ENCODE data around the gene MED13L.

MED13L gene

DNA sequence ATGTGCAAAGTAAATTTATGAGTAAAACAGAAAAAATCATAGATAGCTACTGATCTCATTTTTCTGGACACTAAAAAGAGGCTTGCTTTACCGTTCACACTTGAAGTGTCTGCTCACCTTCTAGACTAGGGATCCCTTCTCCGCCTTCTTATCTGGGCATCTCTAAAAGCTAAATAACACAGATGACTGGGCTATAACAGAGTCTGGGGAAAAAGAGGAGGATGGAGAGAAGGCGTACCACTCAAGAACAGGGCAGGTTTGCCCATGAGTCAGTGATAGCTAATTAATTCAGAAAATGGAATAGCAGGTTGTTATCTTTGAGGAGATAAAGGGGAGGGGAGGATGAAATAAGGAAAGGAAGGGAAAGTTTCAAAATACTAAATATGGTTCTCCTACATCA is 185.3 kb downstream of the MED13L start:
- TF ChIP-seq CSDC2 (CRISPR knock-in tag; IDR thresholded peaks at IDR 0.05) (no peak), BACH2 (CRISPR knock-in tag; IDR thresholded peaks at IDR 0.05; ENCODE audit: borderline replicate concordance) (no peak), TCF4 (CRISPR knock-in tag; IDR thresholded peaks at IDR 0.05; ENCODE audit: borderline replicate concordance) (no peak), OSR1 (CRISPR knock-in tag; IDR thresholded peaks at IDR 0.05) (no peak), POU6F1 (CRISPR knock-in tag; IDR thresholded peaks at IDR 0.05; ENCODE audit: borderline replicate concordance, low read depth) (no peak), ZFP30 (CRISPR knock-in tag; IDR thresholded peaks at IDR 0.05) (no peak), ESRRG (CRISPR knock-in tag; IDR thresholded peaks at IDR 0.05) (no peak)
- TF ChIP-seq, protein P1, sequence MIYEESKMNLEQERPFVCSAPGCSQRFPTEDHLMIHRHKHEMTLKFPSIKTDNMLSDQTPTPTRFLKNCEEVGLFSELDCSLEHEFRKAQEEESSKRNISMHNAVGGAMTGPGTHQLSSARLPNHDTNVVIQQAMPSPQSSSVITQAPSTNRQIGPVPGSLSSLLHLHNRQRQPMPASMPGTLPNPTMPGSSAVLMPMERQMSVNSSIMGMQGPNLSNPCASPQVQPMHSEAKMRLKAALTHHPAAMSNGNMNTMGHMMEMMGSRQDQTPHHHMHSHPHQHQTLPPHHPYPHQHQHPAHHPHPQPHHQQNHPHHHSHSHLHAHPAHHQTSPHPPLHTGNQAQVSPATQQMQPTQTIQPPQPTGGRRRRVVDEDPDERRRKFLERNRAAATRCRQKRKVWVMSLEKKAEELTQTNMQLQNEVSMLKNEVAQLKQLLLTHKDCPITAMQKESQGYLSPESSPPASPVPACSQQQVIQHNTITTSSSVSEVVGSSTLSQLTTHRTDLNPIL (CRISPR knock-in tag; IDR thresholded peaks at IDR 0.05; ENCODE audit: low read depth), result no peak
- ATAC-seq, result no peak

DNA sequence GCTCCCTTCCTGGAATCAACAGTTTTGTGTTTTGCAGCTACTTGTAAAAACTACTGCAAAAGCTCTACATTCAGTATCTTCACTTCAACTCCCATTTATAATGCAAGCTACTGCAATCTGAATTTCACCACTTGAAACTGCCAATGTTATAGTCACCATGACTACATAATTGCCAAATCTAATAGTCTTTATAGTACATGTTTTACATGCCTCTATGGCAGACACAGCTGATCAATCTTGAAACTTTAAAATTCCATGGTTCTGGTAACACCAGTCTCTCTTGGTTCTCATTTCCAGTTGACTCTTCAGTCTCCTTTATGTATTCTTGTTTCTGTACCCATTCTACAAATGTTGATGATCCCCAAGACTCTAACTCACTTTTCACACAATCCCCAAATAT is 185.9 kb downstream of the MED13L start:
- ATAC-seq, result peak; percentile 60
- TF ChIP-seq ZNF565 (CRISPR knock-in tag; conservative IDR thresholded peaks at IDR 0.05; ENCODE audit: low read depth) (no peak), PPARA (CRISPR knock-in tag; IDR thresholded peaks at IDR 0.05; ENCODE audit: borderline replicate concordance) (no peak), ZNF70 (CRISPR knock-in tag; IDR thresholded peaks at IDR 0.05) (no peak), OSR1 (CRISPR knock-in tag; IDR thresholded peaks at IDR 0.05) (no peak), POU6F1 (CRISPR knock-in tag; IDR thresholded peaks at IDR 0.05; ENCODE audit: borderline replicate concordance, low read depth) (no peak), ISL1 (CRISPR knock-in tag; IDR thresholded peaks at IDR 0.05) (peak; percentile 22; the same call in 1 of the 2 replicates)
- TF ChIP-seq, protein P2, sequence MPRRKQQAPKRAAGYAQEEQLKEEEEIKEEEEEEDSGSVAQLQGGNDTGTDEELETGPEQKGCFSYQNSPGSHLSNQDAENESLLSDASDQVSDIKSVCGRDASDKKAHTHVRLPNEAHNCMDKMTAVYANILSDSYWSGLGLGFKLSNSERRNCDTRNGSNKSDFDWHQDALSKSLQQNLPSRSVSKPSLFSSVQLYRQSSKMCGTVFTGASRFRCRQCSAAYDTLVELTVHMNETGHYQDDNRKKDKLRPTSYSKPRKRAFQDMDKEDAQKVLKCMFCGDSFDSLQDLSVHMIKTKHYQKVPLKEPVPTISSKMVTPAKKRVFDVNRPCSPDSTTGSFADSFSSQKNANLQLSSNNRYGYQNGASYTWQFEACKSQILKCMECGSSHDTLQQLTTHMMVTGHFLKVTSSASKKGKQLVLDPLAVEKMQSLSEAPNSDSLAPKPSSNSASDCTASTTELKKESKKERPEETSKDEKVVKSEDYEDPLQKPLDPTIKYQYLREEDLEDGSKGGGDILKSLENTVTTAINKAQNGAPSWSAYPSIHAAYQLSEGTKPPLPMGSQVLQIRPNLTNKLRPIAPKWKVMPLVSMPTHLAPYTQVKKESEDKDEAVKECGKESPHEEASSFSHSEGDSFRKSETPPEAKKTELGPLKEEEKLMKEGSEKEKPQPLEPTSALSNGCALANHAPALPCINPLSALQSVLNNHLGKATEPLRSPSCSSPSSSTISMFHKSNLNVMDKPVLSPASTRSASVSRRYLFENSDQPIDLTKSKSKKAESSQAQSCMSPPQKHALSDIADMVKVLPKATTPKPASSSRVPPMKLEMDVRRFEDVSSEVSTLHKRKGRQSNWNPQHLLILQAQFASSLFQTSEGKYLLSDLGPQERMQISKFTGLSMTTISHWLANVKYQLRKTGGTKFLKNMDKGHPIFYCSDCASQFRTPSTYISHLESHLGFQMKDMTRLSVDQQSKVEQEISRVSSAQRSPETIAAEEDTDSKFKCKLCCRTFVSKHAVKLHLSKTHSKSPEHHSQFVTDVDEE (CRISPR knock-in tag; IDR thresholded peaks at IDR 0.05), result no peak

DNA sequence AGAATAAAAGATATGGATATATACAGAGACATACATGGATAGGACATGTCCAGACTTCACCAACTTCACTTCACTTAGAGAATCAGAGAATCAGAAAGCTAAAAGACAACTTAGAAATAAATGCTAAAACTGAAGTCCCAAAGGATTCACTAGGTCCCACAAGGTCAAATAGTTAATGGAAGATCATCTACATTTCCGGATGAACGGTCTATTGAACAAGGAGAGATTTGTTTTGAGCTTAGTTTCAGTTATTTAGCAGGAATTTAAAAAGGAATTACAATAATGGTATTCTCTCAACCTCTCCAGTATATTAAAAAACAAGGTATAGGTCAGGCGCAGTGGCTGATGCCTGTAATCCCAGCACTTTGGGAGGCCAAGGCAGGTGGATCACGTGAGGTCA is 187.0 kb downstream of the MED13L start:
- TF ChIP-seq ESRRG (CRISPR knock-in tag; IDR thresholded peaks at IDR 0.05), result no peak
- no peak for TF ChIP-seq ZFP3 (CRISPR knock-in tag; IDR thresholded peaks at IDR 0.05)
- TF ChIP-seq TCF4 (CRISPR knock-in tag; IDR thresholded peaks at IDR 0.05; ENCODE audit: borderline replicate concordance), result no peak
- TF ChIP-seq BACH2 (CRISPR knock-in tag; IDR thresholded peaks at IDR 0.05; ENCODE audit: borderline replicate concordance), result no peak
- TF ChIP-seq CSDC2 (CRISPR knock-in tag; IDR thresholded peaks at IDR 0.05), result no peak
- no peak for TF ChIP-seq POU6F1 (CRISPR knock-in tag; IDR thresholded peaks at IDR 0.05; ENCODE audit: borderline replicate concordance, low read depth)
- TF ChIP-seq, protein P1 (CRISPR knock-in tag; IDR thresholded peaks at IDR 0.05; ENCODE audit: low read depth), result no peak
- TF ChIP-seq, protein P3, sequence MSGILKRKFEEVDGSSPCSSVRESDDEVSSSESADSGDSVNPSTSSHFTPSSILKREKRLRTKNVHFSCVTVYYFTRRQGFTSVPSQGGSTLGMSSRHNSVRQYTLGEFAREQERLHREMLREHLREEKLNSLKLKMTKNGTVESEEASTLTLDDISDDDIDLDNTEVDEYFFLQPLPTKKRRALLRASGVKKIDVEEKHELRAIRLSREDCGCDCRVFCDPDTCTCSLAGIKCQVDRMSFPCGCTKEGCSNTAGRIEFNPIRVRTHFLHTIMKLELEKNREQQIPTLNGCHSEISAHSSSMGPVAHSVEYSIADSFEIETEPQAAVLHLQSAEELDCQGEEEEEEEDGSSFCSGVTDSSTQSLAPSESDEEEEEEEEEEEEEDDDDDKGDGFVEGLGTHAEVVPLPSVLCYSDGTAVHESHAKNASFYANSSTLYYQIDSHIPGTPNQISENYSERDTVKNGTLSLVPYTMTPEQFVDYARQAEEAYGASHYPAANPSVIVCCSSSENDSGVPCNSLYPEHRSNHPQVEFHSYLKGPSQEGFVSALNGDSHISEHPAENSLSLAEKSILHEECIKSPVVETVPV (CRISPR knock-in tag; IDR thresholded peaks at IDR 0.05), result no peak
- TF ChIP-seq ZC3H10 (CRISPR knock-in tag; IDR thresholded peaks at IDR 0.05), result no peak
- no peak for TF ChIP-seq ARNTL (CRISPR knock-in tag; IDR thresholded peaks at IDR 0.05; ENCODE audit: borderline replicate concordance, low read depth)
- TF ChIP-seq, protein P2 (CRISPR knock-in tag; IDR thresholded peaks at IDR 0.05), result no peak
- no peak for TF ChIP-seq SNAI2 (CRISPR knock-in tag; IDR thresholded peaks at IDR 0.05)
- no peak for TF ChIP-seq TOX (CRISPR knock-in tag; IDR thresholded peaks at IDR 0.05; ENCODE audit: borderline replicate concordance)
- no peak for TF ChIP-seq ZNF565 (CRISPR knock-in tag; conservative IDR thresholded peaks at IDR 0.05; ENCODE audit: low read depth)
- no peak for TF ChIP-seq RARB (CRISPR knock-in tag; IDR thresholded peaks at IDR 0.05)
- TF ChIP-seq GLIS3 (CRISPR knock-in tag; IDR thresholded peaks at IDR 0.05), result no peak
- no peak for TF ChIP-seq ZNF70 (CRISPR knock-in tag; IDR thresholded peaks at IDR 0.05)
- TF ChIP-seq OSR1 (CRISPR knock-in tag; IDR thresholded peaks at IDR 0.05), result no peak
- no peak for TF ChIP-seq PPARA (CRISPR knock-in tag; IDR thresholded peaks at IDR 0.05; ENCODE audit: borderline replicate concordance)
- ATAC-seq, result no peak
